Measurements from ENCODE around the gene SEBOX.

DNA sequence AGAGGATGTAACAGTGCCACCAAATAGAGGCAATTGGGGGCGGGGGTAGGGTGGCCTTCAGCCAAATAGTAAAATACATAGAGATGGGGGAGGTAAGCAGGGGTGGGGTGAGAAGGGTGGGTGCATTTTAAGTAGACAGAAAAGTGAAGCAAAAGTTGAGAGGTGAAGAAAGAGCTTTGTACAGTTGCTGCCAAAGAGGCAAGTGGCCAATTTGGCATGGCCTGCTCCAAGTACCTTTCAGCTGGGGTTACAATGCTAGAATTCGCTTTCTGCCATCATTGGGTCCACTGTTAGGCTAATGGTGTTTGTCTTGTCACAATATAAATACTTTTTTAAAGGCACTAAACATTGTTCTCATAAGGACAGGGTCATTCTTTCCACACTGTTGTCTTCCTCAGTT, 51.2 kb downstream of the SEBOX start:
- TF ChIP-seq CTCF (conservative IDR thresholded peaks at IDR 0.05; ENCODE audit: low read depth, low read length) (no peak), EZH2 (IDR thresholded peaks at IDR 0.05; ENCODE audit: low read length, unreplicated experiment) (no peak)
